Smooth muscle cell (in vitro differentiated cells): Measurements from ENCODE around the gene TMEM178B. TPM values are rescaled to one million over a fixed set of nuclear protein-coding genes. Genes with fewer than 3 reads are reported as not detected.

ENCODE experiments used
- DNase-seq: peaks from one replicate; lab custom pipeline; 2025; ENCODE audit not compliant: unreplicated experiment; lab: John Stamatoyannopoulos, UW
- H2AFZ ChIP-seq: fragments of 200-600 bp; sonication (generic); 2 replicates; pipeline ENCODE4 v1.6.0; 2016; ENCODE audit warnings: antibody characterized with exemption, low read depth, mild to moderate bottlenecking
- H3F3A ChIP-seq: fragments of 200-600 bp; sonication (generic); 2 replicates; pipeline ENCODE4 v1.6.0; 2017; ENCODE audit warnings: antibody characterized with exemption, low read depth
- H3K27ac ChIP-seq: fragments of 200-600 bp; sonication (generic); 2 replicates; pipeline ENCODE4 v1.5.1; 2016; ENCODE audit warnings: low read depth, mild to moderate bottlenecking
- H3K27me3 ChIP-seq: fragments of 200-600 bp; sonication (generic); 2 replicates; pipeline ENCODE4 v1.6.1; 2016; ENCODE audit warnings: low read depth, mild to moderate bottlenecking
- H3K36me3 ChIP-seq: fragments of 200-600 bp; sonication (generic); 2 replicates; pipeline ENCODE4 v1.5.1; 2016; ENCODE audit warnings: low read depth
- H3K4me1 ChIP-seq: fragments of 200-600 bp; sonication (generic); 2 replicates; pipeline ENCODE4 v1.5.1; 2016; ENCODE audit warnings: low read depth
- H3K4me2 ChIP-seq: fragments of 200-600 bp; sonication (generic); 2 replicates; pipeline ENCODE4 v1.6.0; 2016; ENCODE audit warnings: mild to moderate bottlenecking
- H3K4me3 ChIP-seq: fragments of 200-600 bp; sonication (generic); 2 replicates; pipeline ENCODE4 v1.5.1; 2016; ENCODE audit warnings: mild to moderate bottlenecking
- H3K79me2 ChIP-seq: fragments of 200-600 bp; sonication (generic); 2 replicates; pipeline ENCODE4 v1.6.0; 2016; ENCODE audit warnings: low read depth, mild to moderate bottlenecking
- H3K9ac ChIP-seq: fragments of 200-600 bp; sonication (generic); 2 replicates; pipeline ENCODE4 v1.6.0; 2016; ENCODE audit warnings: low read depth
- H3K9me3 ChIP-seq: fragments of 200-600 bp; sonication (generic); replicated peaks from 2 replicates; pipeline ENCODE4 v1.5.1; 2016; ENCODE audit warnings: low read depth
- H4K20me1 ChIP-seq: fragments of 200-600 bp; sonication (generic); 2 replicates; pipeline ENCODE4 v1.6.0; 2016; ENCODE audit warnings: low read depth
- WGBS: methylation state at CpG from one replicate; pipeline ENCODE4 v1.1.7; 2016; ENCODE audit warnings: low lambda C conversion rate; 5-methylcytosine and 5-hydroxymethylcytosine counted together
- polyA plus RNA-seq: library from polyadenylated mRNA; unstranded; fragments of >200 nt; fragmentation: Nextera tagmentation; extraction: Ambion mirVana; gene quantifications from 2 replicates; pipeline ENCODE4 v1.2.1, GENCODE V29; 2016
- total RNA-seq: library from RNA; depleted of rRNA; stranded (reverse); fragments of >200 nt; gene quantifications from 2 replicates; pipeline ENCODE4 v1.2.3, GENCODE V29; 2014
- TF ChIP-seq, protein P1 (sequence below): fragments of 200-600 bp; sonication (generic); IDR thresholded peaks from 2 replicates; pipeline ENCODE4 v1.5.1; 2017; ENCODE audit warnings: borderline replicate concordance, mild to moderate bottlenecking, antibody characterized with exemption; ENCODE audit not compliant: insufficient read depth, poor library complexity, severe bottlenecking

The TMEM178B gene
- total and polyA plus RNA-seq, 2 experiments from 2014 or later = 0.72 TPM; not detected in 1

DNA sequence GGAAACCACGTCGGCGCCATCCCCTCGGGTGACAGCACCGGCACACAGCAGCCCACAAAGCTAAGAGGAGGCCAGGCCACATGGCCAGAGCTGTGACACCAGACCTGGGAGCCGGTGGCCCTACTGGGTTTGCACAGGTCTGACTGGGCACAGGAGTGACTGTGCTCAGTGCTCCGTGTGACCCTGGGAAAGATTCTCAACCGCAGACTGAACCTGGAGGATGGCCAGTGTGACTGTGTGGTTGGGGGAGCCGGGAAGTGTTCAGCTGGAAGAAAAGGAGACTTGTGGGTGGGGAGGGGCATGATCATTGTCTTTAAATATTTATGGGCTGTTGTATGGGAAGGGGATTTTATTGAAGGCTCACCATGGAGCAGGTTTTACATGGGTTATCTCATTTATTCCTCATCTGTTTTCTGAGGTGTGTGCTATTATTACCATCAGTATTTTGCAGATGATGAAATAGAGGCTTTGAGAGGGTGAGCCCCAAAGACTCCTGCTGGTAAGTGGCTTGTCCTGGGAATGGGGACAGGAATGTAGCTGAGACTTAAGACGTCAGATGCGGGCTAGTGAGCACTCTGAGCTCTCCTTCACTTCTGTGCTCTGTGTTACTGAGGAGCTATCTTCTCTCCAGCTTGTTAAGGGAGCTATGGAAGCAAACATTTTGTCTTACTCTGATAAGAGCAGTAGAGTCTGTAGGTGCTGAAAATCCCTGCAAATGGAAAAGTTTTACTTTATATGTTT is 127.5 kb downstream of the TMEM178B start:
- no peak for DNase-seq
- Histone ChIP-seq H3K4me3 (no peak overlapping the region), H2AFZ (no peak overlapping the region), H4K20me1 (no peaks in the 10 kb centered on the region), H3K27ac (no peak overlapping the region), H3K4me2 (no peak overlapping the region), H3K36me3 (no peaks in the 10 kb centered on the region), H3K79me2 (no peaks in the 10 kb centered on the region), H3K9me3 (no peaks in the 10 kb centered on the region), H3K4me1 (peaks cover 4% of the 10 kb centered on the region), H3K9ac (no peak overlapping the region), H3K27me3 (no peaks in the 10 kb centered on the region), H3F3A (no peaks in the 10 kb centered on the region)
- WGBS = 84% methylated on average over 11 of the region's 11 CpGs
- TF ChIP-seq, protein P1, sequence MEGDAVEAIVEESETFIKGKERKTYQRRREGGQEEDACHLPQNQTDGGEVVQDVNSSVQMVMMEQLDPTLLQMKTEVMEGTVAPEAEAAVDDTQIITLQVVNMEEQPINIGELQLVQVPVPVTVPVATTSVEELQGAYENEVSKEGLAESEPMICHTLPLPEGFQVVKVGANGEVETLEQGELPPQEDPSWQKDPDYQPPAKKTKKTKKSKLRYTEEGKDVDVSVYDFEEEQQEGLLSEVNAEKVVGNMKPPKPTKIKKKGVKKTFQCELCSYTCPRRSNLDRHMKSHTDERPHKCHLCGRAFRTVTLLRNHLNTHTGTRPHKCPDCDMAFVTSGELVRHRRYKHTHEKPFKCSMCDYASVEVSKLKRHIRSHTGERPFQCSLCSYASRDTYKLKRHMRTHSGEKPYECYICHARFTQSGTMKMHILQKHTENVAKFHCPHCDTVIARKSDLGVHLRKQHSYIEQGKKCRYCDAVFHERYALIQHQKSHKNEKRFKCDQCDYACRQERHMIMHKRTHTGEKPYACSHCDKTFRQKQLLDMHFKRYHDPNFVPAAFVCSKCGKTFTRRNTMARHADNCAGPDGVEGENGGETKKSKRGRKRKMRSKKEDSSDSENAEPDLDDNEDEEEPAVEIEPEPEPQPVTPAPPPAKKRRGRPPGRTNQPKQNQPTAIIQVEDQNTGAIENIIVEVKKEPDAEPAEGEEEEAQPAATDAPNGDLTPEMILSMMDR = no peak

DNA sequence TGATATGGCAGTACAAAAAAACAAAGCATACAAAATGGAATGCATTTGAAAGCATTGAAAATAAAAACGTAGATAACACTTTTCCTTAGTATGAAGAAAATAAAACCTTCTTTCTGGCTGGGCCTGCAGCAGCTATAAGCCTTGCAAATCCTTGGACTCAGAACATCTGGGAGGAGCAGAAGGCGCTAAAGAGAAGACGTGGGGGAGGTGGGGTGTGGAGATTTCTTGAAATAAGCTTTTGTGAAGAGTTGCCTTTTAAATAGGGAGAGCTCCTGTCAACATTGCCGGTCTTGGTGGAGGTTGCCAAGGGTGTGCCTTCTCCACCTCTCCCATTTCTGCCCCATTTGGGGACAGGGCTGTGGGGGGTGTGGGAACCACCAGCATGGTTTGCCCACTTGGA is 128.7 kb downstream of the TMEM178B start:
- TF ChIP-seq, protein P1 = no peak
- no peak overlapping the region for H3K9ac ChIP-seq
- no peak overlapping the region for H3K27ac ChIP-seq
- no peak for DNase-seq
- no peak overlapping the region for H3K4me2 ChIP-seq
- H3K27me3 ChIP-seq = no peaks in the 10 kb centered on the region
- H3K79me2 ChIP-seq = no peaks in the 10 kb centered on the region
- no peak overlapping the region for H2AFZ ChIP-seq
- H4K20me1 ChIP-seq = no peaks in the 10 kb centered on the region
- H3K4me3 ChIP-seq = no peak overlapping the region
- H3K9me3 ChIP-seq = no peaks in the 10 kb centered on the region
- H3F3A ChIP-seq = no peaks in the 10 kb centered on the region
- WGBS = 77% methylated on average over 4 of the region's 4 CpGs
- H3K36me3 ChIP-seq = no peaks in the 10 kb centered on the region
- peaks cover 4% of the 10 kb centered on the region for H3K4me1 ChIP-seq

DNA sequence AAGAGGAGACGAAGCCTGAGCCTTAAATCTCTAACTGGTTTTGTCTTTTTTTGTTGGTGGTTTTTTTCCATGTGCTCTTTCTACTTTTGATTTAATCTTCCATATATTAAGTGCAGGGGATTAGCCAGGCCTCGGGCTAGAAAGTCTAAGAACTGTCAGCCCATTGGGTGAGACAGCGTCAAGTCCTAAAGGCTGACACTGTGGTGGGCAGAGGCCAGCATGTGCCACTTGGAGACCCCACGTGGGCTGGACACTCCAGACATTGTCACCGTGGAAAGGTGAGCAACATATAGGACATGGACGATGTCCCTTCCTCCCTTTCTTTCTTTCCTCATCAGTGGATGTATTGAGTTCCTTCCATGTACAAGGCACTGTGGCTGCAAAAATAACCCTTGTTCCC is 129.3 kb downstream of the TMEM178B start:
- Histone ChIP-seq H3K9ac (no peak overlapping the region), H2AFZ (no peak overlapping the region), H3K36me3 (no peaks in the 10 kb centered on the region), H3F3A (no peaks in the 10 kb centered on the region), H3K9me3 (no peaks in the 10 kb centered on the region), H3K79me2 (no peaks in the 10 kb centered on the region), H3K4me1 (peaks cover 4% of the 10 kb centered on the region), H3K4me2 (no peak overlapping the region), H3K27me3 (no peaks in the 10 kb centered on the region), H3K4me3 (no peak overlapping the region), H3K27ac (no peak overlapping the region), H4K20me1 (no peaks in the 10 kb centered on the region)
- TF ChIP-seq, protein P1 = no peak
- no peak for DNase-seq
- WGBS = 88% methylated on average over 6 of the region's 6 CpGs

DNA sequence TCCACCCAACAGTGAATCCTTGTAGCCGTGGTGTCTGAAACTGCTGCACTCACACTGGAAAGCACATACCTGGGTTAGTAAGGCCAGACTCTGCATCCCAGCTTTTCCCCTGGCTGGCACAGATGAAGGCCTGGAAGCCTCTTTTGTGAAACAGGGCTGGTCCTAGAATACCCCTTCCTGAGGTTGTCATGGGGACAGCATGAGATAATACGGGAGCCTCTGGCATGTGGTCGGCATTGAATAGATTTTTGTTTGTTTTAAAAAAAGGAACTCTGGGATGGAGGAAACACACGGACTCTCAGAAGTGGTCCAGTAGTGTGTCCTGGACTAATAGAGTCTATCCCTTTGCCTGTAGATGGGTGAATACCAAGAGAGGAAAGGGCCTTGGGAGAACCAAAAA is 129.7 kb downstream of the TMEM178B start:
- WGBS = 42% methylated on average over 4 of the region's 4 CpGs
- Histone ChIP-seq H3K4me3 (no peak overlapping the region), H4K20me1 (no peaks in the 10 kb centered on the region), H3K9me3 (no peaks in the 10 kb centered on the region), H2AFZ (no peak overlapping the region), H3K79me2 (no peaks in the 10 kb centered on the region), H3K4me1 (peaks cover 4% of the 10 kb centered on the region), H3K27me3 (no peaks in the 10 kb centered on the region), H3K9ac (no peak overlapping the region), H3K36me3 (no peaks in the 10 kb centered on the region), H3F3A (no peaks in the 10 kb centered on the region), H3K27ac (no peak overlapping the region), H3K4me2 (no peak overlapping the region)
- TF ChIP-seq, protein P1 = no peak
- DNase-seq = no peak
